HG03378 (cell line): Measurements from ENCODE around the gene ADARB2.

ENCODE experiments used
- ATAC-seq: cut with Tn5 transposase; IDR thresholded peaks from one replicate; pipeline ENCODE4 v1.9.1; 2021; ENCODE audit warnings: mild to moderate bottlenecking, moderate library complexity; ENCODE audit not compliant: unreplicated experiment

ADARB2 gene

GRCh38 chr10:1153251-1153763, 584.0 kb downstream of the ADARB2 start:
- no peak for ATAC-seq

GRCh38 chr10:1152386-1153250, 584.7 kb downstream of the ADARB2 start:
- no peak for ATAC-seq

- no peak for ATAC-seq
Measured at GRCh38 chr10:1151076-1152033, 586.0 kb downstream of the ADARB2 start.

- ATAC-seq = no peak
Measured at GRCh38 chr10:1150638-1150955, 586.7 kb downstream of the ADARB2 start.

GRCh38 chr10:1149793-1150637, 587.3 kb downstream of the ADARB2 start:
- no peak for ATAC-seq

- no peak for ATAC-seq
Measured at GRCh38 chr10:1148855-1149605, 588.3 kb downstream of the ADARB2 start.

- ATAC-seq = no peak
Measured at GRCh38 chr10:1147810-1148209, 589.5 kb downstream of the ADARB2 start.

GRCh38 chr10:1142596-1142995, 594.7 kb downstream of the ADARB2 start:
- no peak for ATAC-seq

- no peak for ATAC-seq
Measured at GRCh38 chr10:1141701-1142100, 595.6 kb downstream of the ADARB2 start.

- no peak for ATAC-seq
Measured at GRCh38 chr10:1141261-1141660, 596.1 kb downstream of the ADARB2 start.

GRCh38 chr10:1138529-1138928, 598.8 kb downstream of the ADARB2 start:
- ATAC-seq = no peak

GRCh38 chr10:1137499-1138163, 599.7 kb downstream of the ADARB2 start:
- no peak for ATAC-seq

- ATAC-seq = no peak
Measured at GRCh38 chr10:1136268-1136667, 601.1 kb downstream of the ADARB2 start.

GRCh38 chr10:1134156-1134555, 603.2 kb downstream of the ADARB2 start:
- no peak for ATAC-seq

GRCh38 chr10:1133495-1134045, 603.8 kb downstream of the ADARB2 start:
- ATAC-seq = no peak

GRCh38 chr10:1132584-1132983, 604.7 kb downstream of the ADARB2 start:
- ATAC-seq = no peak

GRCh38 chr10:1130995-1131790, 606.1 kb downstream of the ADARB2 start:
- no peak for ATAC-seq

- ATAC-seq = no peak
Measured at GRCh38 chr10:1130226-1130625, 607.1 kb downstream of the ADARB2 start.
